Loucy (cell line): ENCODE measurements around the gene FBXO9.
"Not testable (repeated sequence)": the region's sequence is repeated elsewhere in the genome, so short reads cannot be mapped to it uniquely, and the experiment has no call there.

Source experiments
- H2AFZ ChIP-seq: fragments of 200-600 bp; sonication (generic); 2 replicates; pipeline ENCODE4 v1.6.0; 2016; ENCODE audit warnings: antibody characterized with exemption, mild to moderate bottlenecking, low read length, moderate library complexity
- H3F3A ChIP-seq: fragments of 200-600 bp; 2 replicates; pipeline ENCODE4 v1.6.0; 2016; ENCODE audit warnings: antibody characterized with exemption, low read depth, mild to moderate bottlenecking
- H3K27me3 ChIP-seq: fragments of 200-600 bp; sonication (generic); 2 replicates; pipeline ENCODE4 v1.6.1; 2014; ENCODE audit warnings: low read length, mild to moderate bottlenecking; ENCODE audit not compliant: insufficient read depth, poor library complexity, severe bottlenecking
- H3K36me3 ChIP-seq: fragments of 200-600 bp; sonication (generic); 2 replicates; pipeline ENCODE4 v1.6.1; 2016; ENCODE audit warnings: low read length; ENCODE audit not compliant: insufficient read depth
- H3K4me1 ChIP-seq: fragments of 200-600 bp; sonication (generic); 2 replicates; pipeline ENCODE4 v1.5.1; 2014; ENCODE audit warnings: low read length, mild to moderate bottlenecking; ENCODE audit not compliant: insufficient read depth, poor library complexity, severe bottlenecking
- H3K4me2 ChIP-seq: fragments of 200-600 bp; sonication (generic); 2 replicates; pipeline ENCODE4 v1.6.0; 2014; ENCODE audit warnings: antibody characterized with exemption, low read length, low read depth, mild to moderate bottlenecking; ENCODE audit not compliant: poor library complexity, severe bottlenecking
- H3K4me3 ChIP-seq: fragments of 200-600 bp; sonication (generic); 2 replicates; pipeline ENCODE4 v1.5.1; 2014; ENCODE audit warnings: low read length, mild to moderate bottlenecking, mixed read lengths; ENCODE audit not compliant: poor library complexity, severe bottlenecking
- H3K79me2 ChIP-seq: fragments of 200-600 bp; sonication (generic); 2 replicates; pipeline ENCODE4 v1.6.1; 2014; ENCODE audit warnings: low read length; ENCODE audit not compliant: insufficient read depth
- H3K9ac ChIP-seq: fragments of 200-600 bp; sonication (generic); 2 replicates; pipeline ENCODE4 v1.6.0; 2014; ENCODE audit warnings: mild to moderate bottlenecking, low read depth, low read length, moderate library complexity; ENCODE audit not compliant: poor library complexity, severe bottlenecking
- H3K9me2 ChIP-seq: fragments of 200-600 bp; sonication (generic); replicated peaks from 2 replicates; pipeline ENCODE4 v1.6.1; 2016; ENCODE audit warnings: low read depth, low read length, mixed read lengths
- H3K9me3 ChIP-seq: fragments of 200-600 bp; sonication (generic); 2 replicates; pipeline ENCODE4 v1.6.1; 2014; ENCODE audit warnings: mild to moderate bottlenecking, antibody characterized with exemption, low read length, low read depth; ENCODE audit not compliant: insufficient read depth
- H4K20me1 ChIP-seq: fragments of 200-600 bp; sonication (generic); 2 replicates; pipeline ENCODE4 v1.6.0; 2014; ENCODE audit warnings: antibody characterized with exemption, low read length, mild to moderate bottlenecking; ENCODE audit not compliant: insufficient read depth, poor library complexity, severe bottlenecking
- CTCF ChIP-seq: fragments of 200-600 bp; sonication (generic); conservative IDR thresholded peaks from 2 replicates; pipeline ENCODE4 v1.5.1; 2014; ENCODE audit warnings: mild to moderate bottlenecking, antibody characterized with exemption, low read length
- EZH2phosphoT487 ChIP-seq: fragments of 200-600 bp; IDR thresholded peaks from 2 replicates; pipeline ENCODE4 v1.6.1; 2018; ENCODE audit warnings: antibody characterized with exemption, mild to moderate bottlenecking, moderate library complexity, borderline replicate concordance

Gene FBXO9

GRCh38 chr6:53058388-53059195 lies 6.6 kb upstream of the FBXO9 start:
- Histone ChIP-seq H3K9ac (no peak overlapping the region), H3K4me1 (peaks cover 53% of the 10 kb centered on the region), H3K79me2 (peaks cover 36% of the 10 kb centered on the region), H4K20me1 (peaks cover 22% of the 10 kb centered on the region), H3K4me3 (peak overlapping the region; percentile 83), H3F3A (no peaks in the 10 kb centered on the region), H3K36me3 (no peaks in the 10 kb centered on the region), H2AFZ (no peak overlapping the region), H3K4me2 (peak overlapping the region; percentile 95), H3K9me3 (no peaks in the 10 kb centered on the region), H3K27me3 (no peaks in the 10 kb centered on the region), H3K9me2 (no peaks in the 10 kb centered on the region)
- TF ChIP-seq EZH2phosphoT487 (no peak), CTCF (no peak)

- H3K4me1 ChIP-seq: peaks cover 56% of the 10 kb centered on the region
- H3K9ac ChIP-seq: peak overlapping the region; percentile 83
- TF ChIP-seq CTCF (no peak), EZH2phosphoT487 (no peak)
- peaks cover 36% of the 10 kb centered on the region for H3K79me2 ChIP-seq
- no peaks in the 10 kb centered on the region for H3F3A ChIP-seq
- no peaks in the 10 kb centered on the region for H3K9me2 ChIP-seq
- peak overlapping the region; percentile 95 for H3K4me2 ChIP-seq
- peaks cover 20% of the 10 kb centered on the region for H4K20me1 ChIP-seq
- H3K4me3 ChIP-seq: peak overlapping the region; percentile 83
- H3K27me3 ChIP-seq: no peaks in the 10 kb centered on the region
- no peaks in the 10 kb centered on the region for H3K9me3 ChIP-seq
- H2AFZ ChIP-seq: no peak overlapping the region
- no peaks in the 10 kb centered on the region for H3K36me3 ChIP-seq
These were observed 5.3 kb upstream of the FBXO9 start for GRCh38 chr6:53059648-53060589.

GRCh38 chr6:53062169-53062539 lies 3.0 kb upstream of the FBXO9 start:
- peaks cover 4% of the 10 kb centered on the region; the same call in 1 of the 2 replicates for H3F3A ChIP-seq
- peaks cover 33% of the 10 kb centered on the region for H4K20me1 ChIP-seq
- no peak for TF ChIP-seq EZH2phosphoT487
- no peak for TF ChIP-seq CTCF
- no peaks in the 10 kb centered on the region for H3K36me3 ChIP-seq
- peak overlapping the region; percentile 95 for H3K4me2 ChIP-seq
- peaks cover 66% of the 10 kb centered on the region for H3K4me1 ChIP-seq
- peak overlapping the region; percentile 94 for H2AFZ ChIP-seq
- no peaks in the 10 kb centered on the region for H3K9me3 ChIP-seq
- H3K4me3 ChIP-seq: peak overlapping the region; percentile 83
- H3K27me3 ChIP-seq: no peaks in the 10 kb centered on the region
- H3K79me2 ChIP-seq: peaks cover 55% of the 10 kb centered on the region
- no peaks in the 10 kb centered on the region for H3K9me2 ChIP-seq
- H3K9ac ChIP-seq: peak overlapping the region; percentile 83

GRCh38 chr6:53064255-53064654 lies 949 bp upstream of the FBXO9 start:
- H4K20me1 ChIP-seq: peaks cover 29% of the 10 kb centered on the region
- H3K4me2 ChIP-seq: peak overlapping the region; percentile 67
- H3K4me1 ChIP-seq: peaks cover 60% of the 10 kb centered on the region
- H3K79me2 ChIP-seq: peaks cover 41% of the 10 kb centered on the region
- H3K27me3 ChIP-seq, H3K9me2 ChIP-seq, H3K9ac ChIP-seq, H3K9me3 ChIP-seq, H3F3A ChIP-seq, H3K36me3 ChIP-seq: not testable (repeated sequence)
- H2AFZ ChIP-seq: peak overlapping the region; percentile 99
- H3K4me3 ChIP-seq: peak overlapping the region; percentile 95
